ENCODE data around the gene DPEP3.

DNA sequence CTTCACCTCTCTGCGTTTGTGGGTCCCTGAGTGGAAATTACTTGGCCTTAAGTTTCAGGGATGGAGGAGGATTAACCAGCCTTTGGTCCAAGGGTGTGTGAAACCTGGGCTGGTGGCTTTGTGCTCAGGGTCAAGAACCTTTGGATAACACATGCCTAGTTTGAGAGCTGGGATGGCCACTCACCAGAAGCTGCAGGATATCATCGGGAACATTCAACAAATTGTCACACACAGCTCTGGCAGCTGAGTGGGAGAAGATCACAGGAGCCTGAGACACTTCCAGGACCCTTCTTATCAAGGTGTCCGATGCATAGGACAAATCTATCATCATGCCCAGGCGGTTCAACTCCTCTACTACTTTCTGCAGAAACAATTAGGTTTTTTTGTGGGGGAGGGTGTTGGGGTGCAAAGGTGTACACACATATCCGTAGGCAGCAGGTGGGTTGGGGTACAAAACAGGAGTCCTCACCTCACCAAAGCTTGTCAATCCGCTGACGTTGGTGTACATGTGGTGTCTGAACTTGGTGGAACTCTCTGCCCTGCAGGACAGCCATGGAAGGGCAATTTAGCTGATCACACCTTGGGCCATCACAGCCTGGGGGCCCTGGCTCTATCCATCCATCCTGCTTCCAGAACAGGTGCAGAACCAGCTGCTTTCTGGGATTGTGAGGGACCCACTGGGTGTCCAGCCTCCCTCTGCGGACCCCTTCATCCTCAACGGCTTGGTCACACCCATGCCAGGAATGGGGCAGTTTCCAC lies 2.7 kb downstream of the DPEP3 start:
- TF ChIP-seq, protein P1, sequence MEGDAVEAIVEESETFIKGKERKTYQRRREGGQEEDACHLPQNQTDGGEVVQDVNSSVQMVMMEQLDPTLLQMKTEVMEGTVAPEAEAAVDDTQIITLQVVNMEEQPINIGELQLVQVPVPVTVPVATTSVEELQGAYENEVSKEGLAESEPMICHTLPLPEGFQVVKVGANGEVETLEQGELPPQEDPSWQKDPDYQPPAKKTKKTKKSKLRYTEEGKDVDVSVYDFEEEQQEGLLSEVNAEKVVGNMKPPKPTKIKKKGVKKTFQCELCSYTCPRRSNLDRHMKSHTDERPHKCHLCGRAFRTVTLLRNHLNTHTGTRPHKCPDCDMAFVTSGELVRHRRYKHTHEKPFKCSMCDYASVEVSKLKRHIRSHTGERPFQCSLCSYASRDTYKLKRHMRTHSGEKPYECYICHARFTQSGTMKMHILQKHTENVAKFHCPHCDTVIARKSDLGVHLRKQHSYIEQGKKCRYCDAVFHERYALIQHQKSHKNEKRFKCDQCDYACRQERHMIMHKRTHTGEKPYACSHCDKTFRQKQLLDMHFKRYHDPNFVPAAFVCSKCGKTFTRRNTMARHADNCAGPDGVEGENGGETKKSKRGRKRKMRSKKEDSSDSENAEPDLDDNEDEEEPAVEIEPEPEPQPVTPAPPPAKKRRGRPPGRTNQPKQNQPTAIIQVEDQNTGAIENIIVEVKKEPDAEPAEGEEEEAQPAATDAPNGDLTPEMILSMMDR (IDR thresholded peaks at IDR 0.05): no peak
- TF ChIP-seq POLR2A (IDR thresholded peaks at IDR 0.05): no peak

Data from thyroid gland (tissue), 4 donors.